ENCODE data around the gene NLRP3. TPM values are rescaled to one million over a fixed set of nuclear protein-coding genes. Genes with fewer than 3 reads are reported as not detected.

NLRP3 gene
- total and polyA plus RNA-seq, 2 experiments from 2014 or later: 0.42 TPM; not detected in 1

DNA sequence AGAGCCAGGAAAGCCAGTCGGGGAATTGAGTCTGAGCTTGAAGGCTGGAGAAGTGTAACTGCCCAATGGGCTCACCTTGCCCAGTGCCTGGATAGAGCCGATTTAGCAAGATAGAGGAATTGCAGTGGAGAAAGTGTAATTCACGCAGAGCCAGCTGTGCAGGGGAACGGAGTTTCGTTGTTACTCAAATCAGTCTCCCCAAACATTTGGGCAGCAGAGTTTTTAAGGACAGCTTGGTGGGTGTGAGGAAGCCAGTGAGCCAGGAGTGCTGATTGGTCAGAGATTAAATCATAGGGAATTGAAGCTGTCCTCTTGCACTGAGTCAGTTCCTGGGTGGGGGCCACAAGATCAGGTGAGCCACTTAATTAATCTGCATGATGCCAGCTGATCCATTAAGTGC is 28.4 kb upstream of the NLRP3 start:
- no peak overlapping the region for H3K4me3 ChIP-seq
- Mint-ChIP-seq H3K27me3 (ENCODE audit: insufficient read depth, low read depth, poor library complexity) (peaks cover 13% of the 10 kb centered on the region), H3K9me3 (peaks cover 29% of the 10 kb centered on the region), H3K36me3 (ENCODE audit: low read depth) (peaks cover 26% of the 10 kb centered on the region), H3K27ac (peak overlapping the region; percentile 47), H3K4me1 (peaks cover 25% of the 10 kb centered on the region), H3K4me3 (peak overlapping the region; percentile 4; the same call in 1 of the 3 replicates)
- no peaks in the 10 kb centered on the region for H3K27me3 ChIP-seq (ENCODE audit: insufficient read depth)
- ATAC-seq (peak; percentile 44), DNase-seq (ENCODE audit: low spot score) (peak; percentile 24)
- H3K4me1 ChIP-seq (ENCODE audit: insufficient read depth): peaks cover 17% of the 10 kb centered on the region
- no peaks in the 10 kb centered on the region for H3K36me3 ChIP-seq (ENCODE audit: insufficient read depth)
- TF ChIP-seq, protein P1, sequence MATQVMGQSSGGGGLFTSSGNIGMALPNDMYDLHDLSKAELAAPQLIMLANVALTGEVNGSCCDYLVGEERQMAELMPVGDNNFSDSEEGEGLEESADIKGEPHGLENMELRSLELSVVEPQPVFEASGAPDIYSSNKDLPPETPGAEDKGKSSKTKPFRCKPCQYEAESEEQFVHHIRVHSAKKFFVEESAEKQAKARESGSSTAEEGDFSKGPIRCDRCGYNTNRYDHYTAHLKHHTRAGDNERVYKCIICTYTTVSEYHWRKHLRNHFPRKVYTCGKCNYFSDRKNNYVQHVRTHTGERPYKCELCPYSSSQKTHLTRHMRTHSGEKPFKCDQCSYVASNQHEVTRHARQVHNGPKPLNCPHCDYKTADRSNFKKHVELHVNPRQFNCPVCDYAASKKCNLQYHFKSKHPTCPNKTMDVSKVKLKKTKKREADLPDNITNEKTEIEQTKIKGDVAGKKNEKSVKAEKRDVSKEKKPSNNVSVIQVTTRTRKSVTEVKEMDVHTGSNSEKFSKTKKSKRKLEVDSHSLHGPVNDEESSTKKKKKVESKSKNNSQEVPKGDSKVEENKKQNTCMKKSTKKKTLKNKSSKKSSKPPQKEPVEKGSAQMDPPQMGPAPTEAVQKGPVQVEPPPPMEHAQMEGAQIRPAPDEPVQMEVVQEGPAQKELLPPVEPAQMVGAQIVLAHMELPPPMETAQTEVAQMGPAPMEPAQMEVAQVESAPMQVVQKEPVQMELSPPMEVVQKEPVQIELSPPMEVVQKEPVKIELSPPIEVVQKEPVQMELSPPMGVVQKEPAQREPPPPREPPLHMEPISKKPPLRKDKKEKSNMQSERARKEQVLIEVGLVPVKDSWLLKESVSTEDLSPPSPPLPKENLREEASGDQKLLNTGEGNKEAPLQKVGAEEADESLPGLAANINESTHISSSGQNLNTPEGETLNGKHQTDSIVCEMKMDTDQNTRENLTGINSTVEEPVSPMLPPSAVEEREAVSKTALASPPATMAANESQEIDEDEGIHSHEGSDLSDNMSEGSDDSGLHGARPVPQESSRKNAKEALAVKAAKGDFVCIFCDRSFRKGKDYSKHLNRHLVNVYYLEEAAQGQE (IDR thresholded peaks at IDR 0.05; ENCODE audit: unreplicated experiment): no peak
- no peak for TF ChIP-seq JUNB (IDR thresholded peaks at IDR 0.05; ENCODE audit: unreplicated experiment)
- no peak for TF ChIP-seq EZH2 (IDR thresholded peaks at IDR 0.05; ENCODE audit: low read depth, unreplicated experiment)
- no peak for TF ChIP-seq POLR2AphosphoS5 (IDR thresholded peaks at IDR 0.05; ENCODE audit: low read depth)
- TF ChIP-seq CREB1 (CRISPR knock-in tag; IDR thresholded peaks at IDR 0.05; ENCODE audit: low read depth): no peak
- TF ChIP-seq, protein P2, sequence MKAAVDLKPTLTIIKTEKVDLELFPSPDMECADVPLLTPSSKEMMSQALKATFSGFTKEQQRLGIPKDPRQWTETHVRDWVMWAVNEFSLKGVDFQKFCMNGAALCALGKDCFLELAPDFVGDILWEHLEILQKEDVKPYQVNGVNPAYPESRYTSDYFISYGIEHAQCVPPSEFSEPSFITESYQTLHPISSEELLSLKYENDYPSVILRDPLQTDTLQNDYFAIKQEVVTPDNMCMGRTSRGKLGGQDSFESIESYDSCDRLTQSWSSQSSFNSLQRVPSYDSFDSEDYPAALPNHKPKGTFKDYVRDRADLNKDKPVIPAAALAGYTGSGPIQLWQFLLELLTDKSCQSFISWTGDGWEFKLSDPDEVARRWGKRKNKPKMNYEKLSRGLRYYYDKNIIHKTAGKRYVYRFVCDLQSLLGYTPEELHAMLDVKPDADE (IDR thresholded peaks at IDR 0.05): no peak
- TF ChIP-seq ZNF114 (CRISPR knock-in tag; IDR thresholded peaks at IDR 0.05): no peak
- H3K27ac ChIP-seq (ENCODE audit: low read depth): peak overlapping the region; percentile 43; the same call in 1 of the 2 replicates
- 0 out of 2 replicates have a peak, but pooled peaks cover 5% of the 10 kb centered on the region for H3F3A ChIP-seq (replicated peaks; ENCODE audit: low read depth)
- no peaks in the 10 kb centered on the region for H3K9me2 ChIP-seq (ENCODE audit: insufficient read depth)
- H2AFZ ChIP-seq: peak overlapping the region; percentile 83
- peak overlapping the region; percentile 33; the same call in 1 of the 2 replicates for H3K4me2 ChIP-seq
- no peaks in the 10 kb centered on the region for H4K20me1 ChIP-seq (replicated peaks; ENCODE audit: insufficient read depth)
- no peaks in the 10 kb centered on the region for H3K79me2 ChIP-seq (replicated peaks; ENCODE audit: insufficient read depth)

DNA sequence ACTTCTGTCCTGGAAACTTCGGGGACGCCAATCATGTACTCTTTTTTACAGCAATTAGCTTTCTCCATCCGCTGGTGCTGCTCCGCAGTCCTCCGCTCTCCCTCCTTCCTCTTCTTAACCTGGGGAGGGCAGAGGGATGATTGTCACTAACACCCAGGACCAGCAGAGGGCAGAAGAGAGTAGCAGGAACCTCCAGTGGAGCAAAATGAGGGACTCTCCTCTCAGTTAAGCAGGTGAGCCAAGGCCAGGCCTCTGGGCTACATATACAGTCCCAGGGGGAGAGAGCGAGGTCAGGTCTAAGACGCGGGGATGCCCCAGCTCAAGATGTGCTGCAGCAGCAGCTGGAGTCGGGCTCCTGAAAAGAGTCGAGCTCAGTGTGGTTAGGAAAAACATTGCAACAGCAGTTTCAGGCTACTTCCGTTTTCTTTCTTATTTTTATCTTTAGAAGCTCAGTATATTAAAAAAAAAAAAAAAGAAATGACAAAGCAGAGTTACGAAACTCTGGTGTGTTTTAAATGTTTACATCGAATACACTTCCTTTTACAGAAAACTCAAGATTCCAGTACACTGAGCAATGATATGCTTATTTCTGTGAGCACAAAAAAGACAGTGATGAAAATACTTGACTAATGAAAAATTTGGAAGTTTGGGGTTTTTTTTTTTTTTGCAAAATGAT is 25.7 kb upstream of the NLRP3 start:
- no peak overlapping the region for H3K4me3 Mint-ChIP-seq
- H4K20me1 ChIP-seq (replicated peaks; ENCODE audit: insufficient read depth): no peaks in the 10 kb centered on the region
- peaks cover 17% of the 10 kb centered on the region for H3K4me1 ChIP-seq (ENCODE audit: insufficient read depth)
- no peak overlapping the region for H3K27ac ChIP-seq (ENCODE audit: low read depth)
- peak; percentile 99 for ATAC-seq
- H3K27me3 Mint-ChIP-seq (ENCODE audit: insufficient read depth, low read depth, poor library complexity): peaks cover 10% of the 10 kb centered on the region
- H3K4me1 Mint-ChIP-seq: peaks cover 25% of the 10 kb centered on the region
- no peaks in the 10 kb centered on the region for H3K79me2 ChIP-seq (replicated peaks; ENCODE audit: insufficient read depth)
- 0 out of 2 replicates have a peak, but pooled peaks cover 5% of the 10 kb centered on the region for H3F3A ChIP-seq (replicated peaks; ENCODE audit: low read depth)
- 0 out of 2 replicates have a peak overlapping the region, but pooled peaks have one; percentile 31 for H3K27ac Mint-ChIP-seq
- peaks cover 4% of the 10 kb centered on the region for H3K36me3 Mint-ChIP-seq (ENCODE audit: low read depth)
- no peaks in the 10 kb centered on the region for H3K36me3 ChIP-seq (ENCODE audit: insufficient read depth)
- peak; percentile 93 for DNase-seq (ENCODE audit: low spot score)
- no peaks in the 10 kb centered on the region for H3K27me3 ChIP-seq (ENCODE audit: insufficient read depth)
- no peak overlapping the region for H2AFZ ChIP-seq
- peaks cover 7% of the 10 kb centered on the region for H3K9me3 Mint-ChIP-seq
- H3K4me3 ChIP-seq: no peak overlapping the region
- peaks cover 4% of the 10 kb centered on the region; the same call in 1 of the 2 replicates for H3K9me2 ChIP-seq (ENCODE audit: insufficient read depth)
- H3K4me2 ChIP-seq: no peak overlapping the region
- TF ChIP-seq, protein P3, sequence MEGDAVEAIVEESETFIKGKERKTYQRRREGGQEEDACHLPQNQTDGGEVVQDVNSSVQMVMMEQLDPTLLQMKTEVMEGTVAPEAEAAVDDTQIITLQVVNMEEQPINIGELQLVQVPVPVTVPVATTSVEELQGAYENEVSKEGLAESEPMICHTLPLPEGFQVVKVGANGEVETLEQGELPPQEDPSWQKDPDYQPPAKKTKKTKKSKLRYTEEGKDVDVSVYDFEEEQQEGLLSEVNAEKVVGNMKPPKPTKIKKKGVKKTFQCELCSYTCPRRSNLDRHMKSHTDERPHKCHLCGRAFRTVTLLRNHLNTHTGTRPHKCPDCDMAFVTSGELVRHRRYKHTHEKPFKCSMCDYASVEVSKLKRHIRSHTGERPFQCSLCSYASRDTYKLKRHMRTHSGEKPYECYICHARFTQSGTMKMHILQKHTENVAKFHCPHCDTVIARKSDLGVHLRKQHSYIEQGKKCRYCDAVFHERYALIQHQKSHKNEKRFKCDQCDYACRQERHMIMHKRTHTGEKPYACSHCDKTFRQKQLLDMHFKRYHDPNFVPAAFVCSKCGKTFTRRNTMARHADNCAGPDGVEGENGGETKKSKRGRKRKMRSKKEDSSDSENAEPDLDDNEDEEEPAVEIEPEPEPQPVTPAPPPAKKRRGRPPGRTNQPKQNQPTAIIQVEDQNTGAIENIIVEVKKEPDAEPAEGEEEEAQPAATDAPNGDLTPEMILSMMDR (conservative IDR thresholded peaks at IDR 0.05; ENCODE audit: low read depth in 2 of 2): peak; percentile 93 to 99
